Upper lobe of left lung (tissue), 6 donors: Measurements from ENCODE around the gene RPL38. TPM values are rescaled to one million over a fixed set of nuclear protein-coding genes. Genes with fewer than 3 reads are reported as not detected.

Experiments used
- ATAC-seq, 2 donors: fragments of 200-7000 bp; cut with Tn5 transposase; one replicate each; pipeline ENCODE4 v1.9.1; 2022; ENCODE audit warnings: mild to moderate bottlenecking in 2 of 2, moderate library complexity in 2 of 2; ENCODE audit not compliant: low FRiP score in 2 of 2
- DNase-seq, 2 donors: peaks; one replicate each; pipeline ENCODE4 v3.0.0-alpha.2; 2019 to 2020
- H3K27ac ChIP-seq, 4 donors: fragments of 200-600 bp; sonication (generic); one replicate each; pipeline ENCODE4 v1.5.1; 2016 to 2019
- H3K27me3 ChIP-seq, 4 donors: fragments of 200-600 bp; sonication (generic); one replicate each; pipeline ENCODE4 v1.5.1; 2017 to 2019
- H3K36me3 ChIP-seq, 4 donors: fragments of 200-600 bp; sonication (generic); one replicate each; pipeline ENCODE4 v1.5.1; 2016 to 2019
- H3K4me1 ChIP-seq, 4 donors: fragments of 200-600 bp; sonication (generic); one replicate each; pipeline ENCODE4 v1.5.1; 2018 to 2019
- H3K4me3 ChIP-seq, 4 donors: fragments of 200-600 bp; sonication (generic); one replicate each; pipeline ENCODE4 v1.5.1; 2017 to 2019; ENCODE audit warnings: mild to moderate bottlenecking in 2 of 4, moderate library complexity in 1 of 4
- H3K9me3 ChIP-seq, 4 donors: fragments of 200-600 bp; sonication (generic); one replicate each; pipeline ENCODE4 v1.5.1; 2018 to 2019
- EP300 ChIP-seq, 4 donors: sonication (generic); formaldehyde crosslinking; IDR thresholded peaks; one replicate each; pipeline ENCODE4 v1.5.1; 2017; ENCODE audit warnings: antibody characterized with exemption in 4 of 4, control low read depth in 2 of 4
- POLR2A ChIP-seq, 4 donors: fragments of 450-650 bp; IDR thresholded peaks; one replicate each; pipeline ENCODE4 v1.5.1; 2016 to 2017; ENCODE audit warnings: antibody characterized with exemption in 4 of 4, mild to moderate bottlenecking in 2 of 4
- POLR2AphosphoS5 ChIP-seq, 2 donors: sonication (generic); formaldehyde crosslinking; IDR thresholded peaks; one replicate each; pipeline ENCODE4 v1.5.1; 2017; ENCODE audit warnings: antibody characterized with exemption in 2 of 2
- WGBS, 2 donors: methylation state at CpG; one replicate each; pipeline ENCODE4 v1.1.5; 2017 to 2018; 5-methylcytosine and 5-hydroxymethylcytosine counted together
- total RNA-seq, 6 donors: library from RNA; depleted of rRNA in 4 of 6; stranded (reverse); fragments of >200 nt in 4 of 6; gene quantifications; one replicate each; pipeline versions ENCODE4 v1.1.0 to v1.2.1, GENCODE V29; 2016 to 2021
- TF ChIP-seq, protein P1 (sequence below), 6 experiments: fragments of 450-650 bp in 4 of 6; fragments of 200-600 bp in 2 of 6; sonication (generic) in 2 of 6; IDR thresholded peaks; one replicate each; pipeline ENCODE4 v1.5.1; 2016 to 2019; ENCODE audit warnings: antibody characterized with exemption in 6 of 6
- donor health status: DM: no; HTN: no; CAD: no; lungs with moderate emphysema.
- donor health status: DM: no; HTN: yes; CAD: no; lungs with severe emphysema.

RPL38 gene
- 100 to 1,000 TPM; 334 to 709 (median 485) TPM for total RNA-seq

- whole genome bisulfite sequencing, 2 donors: 0 to 1% methylated on average over 14 to 44 of the region's 53 CpGs
Measured at GRCh38 chr17:74203439-74204240, at the start of gene RPL38. Gene RPL38, plus strand, starts transcription at chr17:74203678. Its CDS starts 278 bp downstream, at chr17:74203956.

GRCh38 chr17:74153821-74154430 lies 49.6 kb upstream of the RPL38 start:
- ATAC-seq: no peak
- Histone ChIP-seq H3K9me3 (no peaks in the 10 kb centered on the region), H3K4me3 (no peak overlapping the region), H3K36me3 (no peaks in the 10 kb centered on the region), H3K4me1 (no peaks in the 10 kb centered on the region), H3K27me3 (no peaks in the 10 kb centered on the region), H3K27ac (no peak overlapping the region)
- no peak for DNase-seq
- 81 to 84% methylated on average over 9 to 11 of the region's 11 CpGs for WGBS, 2 donors
- TF ChIP-seq POLR2AphosphoS5 (IDR thresholded peaks at IDR 0.05) (no peak), POLR2A (IDR thresholded peaks at IDR 0.05) (no peak), EP300 (IDR thresholded peaks at IDR 0.05) (no peak)
- TF ChIP-seq, protein P1, sequence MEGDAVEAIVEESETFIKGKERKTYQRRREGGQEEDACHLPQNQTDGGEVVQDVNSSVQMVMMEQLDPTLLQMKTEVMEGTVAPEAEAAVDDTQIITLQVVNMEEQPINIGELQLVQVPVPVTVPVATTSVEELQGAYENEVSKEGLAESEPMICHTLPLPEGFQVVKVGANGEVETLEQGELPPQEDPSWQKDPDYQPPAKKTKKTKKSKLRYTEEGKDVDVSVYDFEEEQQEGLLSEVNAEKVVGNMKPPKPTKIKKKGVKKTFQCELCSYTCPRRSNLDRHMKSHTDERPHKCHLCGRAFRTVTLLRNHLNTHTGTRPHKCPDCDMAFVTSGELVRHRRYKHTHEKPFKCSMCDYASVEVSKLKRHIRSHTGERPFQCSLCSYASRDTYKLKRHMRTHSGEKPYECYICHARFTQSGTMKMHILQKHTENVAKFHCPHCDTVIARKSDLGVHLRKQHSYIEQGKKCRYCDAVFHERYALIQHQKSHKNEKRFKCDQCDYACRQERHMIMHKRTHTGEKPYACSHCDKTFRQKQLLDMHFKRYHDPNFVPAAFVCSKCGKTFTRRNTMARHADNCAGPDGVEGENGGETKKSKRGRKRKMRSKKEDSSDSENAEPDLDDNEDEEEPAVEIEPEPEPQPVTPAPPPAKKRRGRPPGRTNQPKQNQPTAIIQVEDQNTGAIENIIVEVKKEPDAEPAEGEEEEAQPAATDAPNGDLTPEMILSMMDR (IDR thresholded peaks at IDR 0.05): no peak

More at GRCh38 chr17:74203439-74204240, at the start of gene RPL38:
- DNase-seq (peak; percentile 90 to 96), ATAC-seq (peak; percentile 96 to 97)
- Histone ChIP-seq H3K36me3 (peaks cover 0 to 45% (median 30%) of the 10 kb centered on the region in 4 donors), H3K27ac (peak within 1 kb of the TSS; percentile 82 to 92 (median 88)), H3K27me3 (no peaks in the 10 kb centered on the region), H3K4me1 (peaks cover 30 to 61% (median 41%) of the 10 kb centered on the region in 4 donors), H3K9me3 (no peaks in the 10 kb centered on the region), H3K4me3 (peak within 1 kb of the TSS; percentile 50 to 92 (median 79))
- TF ChIP-seq POLR2AphosphoS5 (IDR thresholded peaks at IDR 0.05) (peak; percentile 96 to 97), POLR2A (IDR thresholded peaks at IDR 0.05) (peak in 3 of 4 donors; percentile 76 to 93 (median 86)), EP300 (IDR thresholded peaks at IDR 0.05) (peak in 1 of 4 donors; percentile 83)
- TF ChIP-seq, protein P1 (IDR thresholded peaks at IDR 0.05): peak; percentile 91 to 98 (median 97)

DNA sequence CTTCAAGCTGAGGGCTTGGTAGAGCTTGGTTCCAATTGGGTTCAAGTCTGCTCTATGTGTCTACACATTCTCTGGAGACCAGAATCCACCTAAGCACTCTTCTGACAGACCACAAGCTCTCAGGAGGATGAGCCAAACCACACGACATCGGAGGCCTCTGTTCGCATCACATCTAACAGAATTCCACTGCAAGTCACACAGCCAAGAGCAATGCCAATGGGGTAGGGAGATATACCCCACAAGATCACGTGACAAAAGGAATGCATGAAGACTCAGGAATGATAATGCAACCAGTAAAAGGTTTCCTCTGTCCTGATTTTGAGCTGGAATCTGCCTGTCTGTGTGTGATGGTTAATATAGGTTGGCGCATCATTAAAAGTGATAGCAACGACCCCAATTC lies 46.6 kb upstream of the RPL38 start:
- WGBS, 2 donors: 81 to 87% methylated on average over 5 to 6 of the region's 6 CpGs
- no peak overlapping the region for H3K27ac ChIP-seq
- no peaks in the 10 kb centered on the region for H3K36me3 ChIP-seq
- no peaks in the 10 kb centered on the region for H3K4me1 ChIP-seq
- no peak overlapping the region for H3K4me3 ChIP-seq
- no peak for ATAC-seq
- no peak for DNase-seq
- no peaks in the 10 kb centered on the region for H3K27me3 ChIP-seq
- TF ChIP-seq POLR2A (IDR thresholded peaks at IDR 0.05) (no peak), POLR2AphosphoS5 (IDR thresholded peaks at IDR 0.05) (no peak), EP300 (IDR thresholded peaks at IDR 0.05) (no peak)
- TF ChIP-seq, protein P1 (IDR thresholded peaks at IDR 0.05): no peak
- H3K9me3 ChIP-seq: no peaks in the 10 kb centered on the region

GRCh38 chr17:74157366-74157765 lies 46.1 kb upstream of the RPL38 start:
- Histone ChIP-seq H3K4me1 (no peaks in the 10 kb centered on the region), H3K36me3 (no peaks in the 10 kb centered on the region), H3K4me3 (no peak overlapping the region), H3K27ac (no peak overlapping the region), H3K9me3 (no peaks in the 10 kb centered on the region), H3K27me3 (no peaks in the 10 kb centered on the region)
- no peak for ATAC-seq
- DNase-seq: no peak
- WGBS, 2 donors: 84 to 92% methylated on average over 8 to 9 of the region's 9 CpGs
- TF ChIP-seq, protein P1 (IDR thresholded peaks at IDR 0.05): no peak
- no peak for TF ChIP-seq POLR2AphosphoS5 (IDR thresholded peaks at IDR 0.05)
- TF ChIP-seq EP300 (IDR thresholded peaks at IDR 0.05): no peak
- TF ChIP-seq POLR2A (IDR thresholded peaks at IDR 0.05): no peak
